ENCODE results near the gene CFAP410.

GRCh38 chr21:44372616-44373015 is 33.4 kb upstream of the CFAP410 start:
- TF ChIP-seq CTCF (IDR thresholded peaks at IDR 0.05) (no peak), EP300 (IDR thresholded peaks at IDR 0.05) (no peak), POLR2A (IDR thresholded peaks at IDR 0.05) (no peak), POLR2AphosphoS5 (IDR thresholded peaks at IDR 0.05) (no peak)

Measured in upper lobe of left lung (tissue), 4 donors.